Epithelial cell of proximal tubule (primary cell): ENCODE data around the gene ZBTB7B. TPM values are rescaled to one million over a fixed set of nuclear protein-coding genes. Genes with fewer than 3 reads are reported as not detected.

ENCODE experiments used
- DNase-seq: peaks from one replicate; pipeline ENCODE4 v3.0.0-alpha.2; 2011; ENCODE audit warnings: low read depth
- H3K4me3 ChIP-seq: 2 replicates; pipeline ENCODE4 v1.5.1; 2011; ENCODE audit warnings: low read depth, mild to moderate bottlenecking, low read length
- CTCF ChIP-seq: conservative IDR thresholded peaks from 2 replicates; pipeline ENCODE4 v1.5.1; 2012; ENCODE audit warnings: low read depth, mild to moderate bottlenecking, low read length
- total RNA-seq: library from RNA; depleted of rRNA; stranded (reverse); fragments of >200 nt; gene quantifications from 2 replicates; pipeline ENCODE4 v1.2.3, GENCODE V29; 2015

The ZBTB7B gene
- total RNA-seq, 1 donor from 2014 or later: 20.4 TPM

GRCh38 chr1:155011437-155012025, 8.9 kb downstream of the ZBTB7B start:
- no peak for DNase-seq
- H3K4me3 ChIP-seq: no peak overlapping the region
- TF ChIP-seq CTCF: no peak

DNA sequence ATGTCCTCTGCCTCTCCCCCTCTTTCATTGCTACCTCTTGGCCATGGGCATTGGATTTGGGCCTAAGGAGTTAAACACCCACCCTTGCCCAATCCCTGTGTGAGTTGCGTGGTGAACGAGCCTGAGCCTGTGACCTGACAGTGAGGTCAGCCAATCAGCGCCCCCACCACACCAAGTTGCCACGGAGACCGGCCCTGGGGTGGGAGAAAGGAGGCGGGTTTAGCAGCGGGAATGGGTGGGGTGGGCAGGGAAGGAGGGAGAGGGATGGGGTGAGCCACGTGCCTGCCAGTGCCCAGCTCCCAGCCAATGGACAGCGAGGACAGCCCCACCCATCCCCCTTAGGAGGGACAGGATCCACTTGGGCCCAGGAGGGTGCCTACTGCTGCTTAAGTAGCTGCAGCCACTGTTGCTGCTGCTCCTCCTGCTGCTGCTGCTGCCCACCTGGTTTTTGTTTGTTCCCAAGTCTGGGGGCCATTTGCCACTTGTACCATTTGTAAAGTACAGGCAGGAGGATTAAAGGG, 9.5 kb downstream of the ZBTB7B start:
- no peak overlapping the region for H3K4me3 ChIP-seq
- DNase-seq: no peak
- TF ChIP-seq CTCF: no peak

DNA sequence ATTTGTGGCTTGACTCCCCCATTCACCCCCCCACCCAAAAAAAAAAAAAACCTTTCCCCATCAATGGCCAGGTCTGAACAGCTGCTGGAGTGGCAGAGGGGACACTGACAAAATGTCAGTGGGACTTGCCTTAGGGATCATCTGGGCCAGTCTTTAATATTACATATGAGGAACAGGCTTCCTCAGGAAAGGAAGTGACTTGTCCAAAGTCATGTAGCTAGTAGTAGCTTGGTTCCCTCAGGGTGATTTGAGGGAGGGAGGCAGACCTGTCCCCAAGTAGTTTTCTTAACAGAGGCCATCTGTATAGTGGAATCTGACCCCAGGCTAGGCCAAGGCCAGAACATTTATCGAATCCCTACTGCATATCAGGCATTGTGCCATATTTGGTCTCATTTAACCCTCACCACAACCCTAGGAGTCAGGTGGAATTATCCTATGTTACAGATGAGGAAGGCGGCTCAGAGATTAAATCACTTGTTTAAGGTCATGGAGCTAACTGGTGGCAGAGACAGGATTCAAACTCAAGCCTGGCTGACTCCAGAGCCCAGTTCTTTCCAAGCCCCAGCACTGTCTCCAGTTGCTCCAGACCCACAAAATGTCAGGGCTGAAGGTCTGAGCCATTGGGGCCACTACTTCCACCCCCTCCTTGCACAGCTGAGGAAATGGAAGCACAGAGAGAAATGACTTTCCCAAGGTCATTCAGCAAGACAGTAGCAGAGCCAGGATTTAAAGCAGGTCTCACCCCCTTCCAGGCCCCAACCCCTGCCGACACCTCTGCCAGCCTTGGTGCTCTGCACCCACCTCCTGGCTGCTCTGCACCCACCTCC, 10.4 kb downstream of the ZBTB7B start:
- no peak overlapping the region for H3K4me3 ChIP-seq
- TF ChIP-seq CTCF: no peak
- no peak for DNase-seq

DNA sequence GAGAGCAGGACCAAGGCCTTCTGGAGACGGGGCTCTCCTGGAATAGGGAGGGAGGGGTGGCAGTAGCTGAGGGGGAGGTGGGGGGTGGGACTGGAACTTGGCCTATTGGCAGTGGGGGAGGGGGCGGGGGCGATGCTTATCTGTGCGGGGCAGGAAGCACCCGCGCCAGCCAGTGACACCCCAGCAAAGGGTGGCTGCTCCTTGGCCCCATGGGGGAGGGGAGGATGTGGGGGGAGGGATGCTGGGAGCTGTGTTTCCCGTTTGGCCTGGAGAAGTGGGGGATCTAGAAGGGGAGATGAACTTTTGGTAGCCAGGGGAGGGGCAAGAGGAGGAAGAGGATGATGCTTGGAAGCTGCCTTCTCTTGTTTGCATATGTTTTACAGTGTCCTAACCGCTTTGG, 11.0 kb downstream of the ZBTB7B start:
- TF ChIP-seq CTCF: no peak
- DNase-seq: no peak
- no peak overlapping the region for H3K4me3 ChIP-seq

GRCh38 chr1:155014709-155015508, 12.3 kb downstream of the ZBTB7B start:
- H3K4me3 ChIP-seq: no peak overlapping the region
- TF ChIP-seq CTCF: no peak
- DNase-seq: no peak

DNA sequence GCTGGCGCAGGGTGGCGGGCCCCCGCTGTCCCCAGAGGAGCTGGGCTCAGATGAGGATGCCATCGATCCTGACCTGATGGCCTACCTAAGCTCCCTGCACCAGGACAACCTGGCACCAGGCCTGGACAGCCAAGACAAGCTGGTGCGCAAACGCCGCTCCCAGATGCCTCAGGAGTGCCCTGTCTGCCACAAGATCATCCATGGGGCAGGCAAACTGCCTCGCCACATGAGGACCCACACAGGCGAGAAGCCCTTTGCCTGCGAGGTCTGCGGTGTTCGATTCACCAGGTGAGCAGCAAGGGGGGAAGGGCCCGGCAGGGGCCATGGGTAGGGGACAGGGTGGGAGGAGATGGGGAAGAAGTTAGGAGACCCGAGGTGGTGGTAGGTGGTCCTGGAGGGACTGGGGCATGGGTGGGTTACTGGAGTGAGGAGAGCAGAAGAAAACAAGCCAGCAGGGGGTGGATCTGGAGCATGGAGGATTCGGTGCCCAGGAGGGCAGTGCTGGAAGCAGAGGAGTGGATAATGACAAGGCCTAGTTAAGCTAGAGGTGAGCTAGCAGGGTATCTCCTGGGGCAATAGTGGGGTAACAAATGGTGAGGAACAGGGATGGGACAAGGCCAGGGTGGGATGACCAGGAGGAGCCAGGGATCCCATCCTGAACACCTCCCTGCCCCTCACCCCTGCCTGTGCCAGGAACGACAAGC, 13.1 kb downstream of the ZBTB7B start:
- DNase-seq: no peak
- no peak overlapping the region for H3K4me3 ChIP-seq
- TF ChIP-seq CTCF: no peak
